B cell (primary cell): ENCODE results near the gene ATG2A. TPM values are rescaled to one million over a fixed set of nuclear protein-coding genes. Genes with fewer than 3 reads are reported as not detected.

ENCODE experiments used
- ATAC-seq: fragments of 200-7000 bp; cut with Tn5 transposase; one replicate; pipeline ENCODE4 v1.10.0; 2021; ENCODE audit warnings: low read depth, mild to moderate bottlenecking, moderate number of reproducible peaks, moderate library complexity
- CTCF ChIA-PET: fragments of 350-600 bp; sonication (Branson Sonifier 250); formaldehyde crosslinking; loops from one replicate; lab custom pipeline; 2021; ENCODE audit warnings: antibody characterized with exemption, inconsistent platforms; lab: Charles Lee
- POLR2A ChIA-PET: fragments of 350-600 bp; sonication (Branson Sonifier 250); formaldehyde crosslinking; loops from one replicate; lab custom pipeline; 2021; ENCODE audit warnings: antibody characterized with exemption; lab: Charles Lee
- DNase-seq: peaks from one replicate; pipeline ENCODE4 v3.0.0; 2013
- H2AFZ ChIP-seq: 2 replicates; pipeline ENCODE4 v1.6.1; 2012; ENCODE audit warnings: mild to moderate bottlenecking, low read depth, low read length; ENCODE audit not compliant: insufficient read depth, poor library complexity, severe bottlenecking
- H3K27ac ChIP-seq, 2 donors: 1 replicate in 1 of 2; 2 replicates in 1 of 2; pipeline ENCODE4 v1.5.1; 2012 to 2013; ENCODE audit warnings: low read length in 2 of 2, mild to moderate bottlenecking in 2 of 2, moderate library complexity in 1 of 2
- H3K27me3 ChIP-seq, 4 experiments: fragments of 200-600 bp in 1 of 4; sonication (generic) in 1 of 4; replicated peaks in 1 of 4; 1 replicate in 2 of 4; 2 replicates in 2 of 4; pipeline versions ENCODE4 v1.6.1 to v1.7.0; 2013 to 2016; ENCODE audit warnings: low read length in 3 of 4, mild to moderate bottlenecking in 2 of 4, mixed read lengths in 1 of 4, moderate library complexity in 1 of 4; ENCODE audit not compliant: insufficient read depth in 4 of 4, control insufficient read depth in 3 of 4; ENCODE audit errors: control extremely low read depth in 1 of 4
- H3K36me3 ChIP-seq, 2 experiments: replicated peaks in 1 of 2; 1 replicate in 1 of 2; 2 replicates in 1 of 2; pipeline versions ENCODE4 v1.6.1 to v1.7.1; 2013; ENCODE audit warnings: low read length in 1 of 2; ENCODE audit not compliant: insufficient read depth in 2 of 2, control insufficient read depth in 1 of 2; ENCODE audit errors: control extremely low read depth in 1 of 2, extremely low read depth in 1 of 2
- H3K4me1 ChIP-seq, 2 donors: fragments of 200-600 bp in 1 of 2; sonication (generic) in 1 of 2; 1 replicate in 1 of 2; 2 replicates in 1 of 2; pipeline versions ENCODE4 v1.5.1 to v1.6.1; 2013 to 2017; ENCODE audit warnings: low read length in 2 of 2; ENCODE audit not compliant: control insufficient read depth in 2 of 2, insufficient read depth in 2 of 2
- H3K4me2 ChIP-seq: replicated peaks from 2 replicates; pipeline ENCODE3; 2012; ENCODE audit warnings: mild to moderate bottlenecking, low read depth, low read length; ENCODE audit not compliant: poor library complexity, severe bottlenecking
- H3K4me3 ChIP-seq, 5 experiments: fragments of 200-600 bp in 1 of 5; sonication (generic) in 1 of 5; 1 replicate in 3 of 5; 2 replicates in 2 of 5; pipeline versions ENCODE4 v1.5.1 to v1.7.0; 2011 to 2016; ENCODE audit warnings: low read length in 4 of 5, mild to moderate bottlenecking in 4 of 5, low read depth in 2 of 5, control low read depth in 1 of 5, moderate library complexity in 1 of 5; ENCODE audit not compliant: insufficient read depth in 1 of 5; ENCODE audit errors: control extremely low read depth in 1 of 5, extremely low read depth in 1 of 5
- H3K79me2 ChIP-seq: fragments of 200-600 bp; sonication (generic); one replicate; pipeline ENCODE4 v1.6.0; 2016; ENCODE audit warnings: low read length; ENCODE audit not compliant: control insufficient read depth, insufficient read depth
- H3K9ac ChIP-seq: fragments of 200-600 bp; sonication (generic); 2 replicates; pipeline ENCODE4 v1.6.1; 2017; ENCODE audit warnings: mild to moderate bottlenecking, low read length, moderate library complexity
- H3K9me3 ChIP-seq, 3 donors: one replicate each; pipeline versions ENCODE4 v1.6.1 to v1.7.1; 2013; ENCODE audit warnings: low read length in 2 of 3; ENCODE audit not compliant: control insufficient read depth in 2 of 3, insufficient read depth in 1 of 3; ENCODE audit errors: control extremely low read depth in 1 of 3
- H4K20me1 ChIP-seq: 2 replicates; pipeline ENCODE4 v1.6.0; 2012; ENCODE audit warnings: mild to moderate bottlenecking, low read length; ENCODE audit not compliant: insufficient read depth, control insufficient read depth, poor library complexity, severe bottlenecking
- H3K27ac Mint-ChIP-seq: one replicate; pipeline ENCODE4 v1.8.0; 2021; ENCODE audit warnings: mixed read lengths
- H3K27me3 Mint-ChIP-seq: one replicate; pipeline ENCODE4 v1.8.0; 2021; ENCODE audit warnings: mixed read lengths
- H3K4me1 Mint-ChIP-seq: one replicate; pipeline ENCODE4 v1.8.0; 2021; ENCODE audit warnings: mixed read lengths
- H3K4me3 Mint-ChIP-seq: one replicate; pipeline ENCODE4 v1.8.0; 2021; ENCODE audit warnings: mixed read lengths
- H3K9me3 Mint-ChIP-seq: one replicate; pipeline ENCODE4 v1.8.0; 2022; ENCODE audit warnings: mixed read lengths; ENCODE audit not compliant: insufficient read depth
- EZH2 ChIP-seq: IDR thresholded peaks from 2 replicates; pipeline ENCODE4 v1.6.1; 2012; ENCODE audit warnings: borderline replicate concordance, low read depth, mild to moderate bottlenecking, moderate library complexity, low read length; ENCODE audit not compliant: insufficient read depth, poor library complexity, severe bottlenecking
- WGBS: methylation state at CpG from one replicate; pipeline ENCODE4 v1.1.5; 2013; ENCODE audit warnings: missing lambda C conversion rate; ENCODE audit not compliant: insufficient coverage; 5-methylcytosine and 5-hydroxymethylcytosine counted together
- intact Hi-C: fragments of 100-400 bp; cut with micrococcal nuclease; formaldehyde crosslinking; loops from one replicate; pipeline ENCODE4 v1.10.0; 2022
- polyA plus RNA-seq: library from polyadenylated mRNA; depleted of rRNA; stranded (reverse); fragments of >200 nt; gene quantifications from 2 replicates; pipeline ENCODE4 v1.2.3, GENCODE V29; 2012
- total RNA-seq, 2 donors: library from RNA; stranded (reverse); fragments of 120-200 nt in 1 of 2; gene quantifications; 1 replicate in 1 of 2; 2 replicates in 1 of 2; pipeline versions ENCODE4 v1.2.3 to v1.2.4, GENCODE V29; 2013 to 2022
- TF ChIP-seq, protein P1 (sequence below): fragments of 200-600 bp; IDR thresholded peaks from one replicate; pipeline ENCODE4 v1.8.0; 2022; ENCODE audit warnings: antibody characterized with exemption, mild to moderate bottlenecking

Gene ATG2A
- total and polyA plus RNA-seq, 2 donors (not counting 1 experiment from before 2014, with no cell fraction given) = 24.3 to 38.6 TPM

DNA sequence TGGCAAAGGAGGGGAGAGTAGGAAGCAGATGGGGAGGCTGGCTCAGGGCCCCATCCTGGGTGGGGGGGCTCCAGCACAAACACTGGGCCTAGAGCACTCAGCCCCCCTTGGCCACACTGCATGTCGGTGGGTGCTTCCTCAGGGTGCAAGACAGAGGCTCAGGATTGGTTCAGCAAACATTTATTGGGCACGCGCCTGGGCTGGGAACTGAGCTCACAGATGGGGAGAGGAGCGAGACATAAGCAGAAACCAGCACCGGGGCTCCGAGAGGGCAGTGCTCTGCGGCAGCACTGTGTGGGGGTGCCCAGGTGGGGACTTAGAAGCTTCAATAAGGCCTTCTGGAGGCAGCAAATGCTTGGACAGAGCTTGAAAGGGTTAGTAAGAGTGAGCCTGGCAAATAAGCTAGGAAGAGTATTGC lies 26.5 kb downstream of the ATG2A start:
- intact Hi-C loops = no loop called here
- Histone ChIP-seq H2AFZ (no peak overlapping the region), H3K27ac (no peak overlapping the region), H3K36me3 (peaks cover 0 to 4% of the 10 kb centered on the region in 2 experiments), H3K4me3 (no peak overlapping the region), H4K20me1 (no peaks in the 10 kb centered on the region), H3K9ac (no peak overlapping the region), H3K4me1 (peaks cover 39 to 49% of the 10 kb centered on the region in 2 donors), H3K4me2 (no peak overlapping the region), H3K27me3 (no peaks in the 10 kb centered on the region), H3K79me2 (peaks cover 11% of the 10 kb centered on the region), H3K9me3 (no peaks in the 10 kb centered on the region)
- ChIA-PET POLR2A (interaction anchor here (0.6 to 6.9 kb wide), 3 partner anchors 10 to 104 kb away, joined by 3 to 39 read pairs (median 4); no protein-coding TSS in a partner anchor), CTCF (interaction anchor here (1.7 to 30.2 kb wide), 3 partner anchors 8 to 34 kb away, joined by 5 to 1254 read pairs (median 7); partner anchors contain the start of genes CDC42BPG and EHD1)
- Mint-ChIP-seq H3K27me3 (no peaks in the 10 kb centered on the region), H3K9me3 (no peaks in the 10 kb centered on the region), H3K27ac (no peak overlapping the region), H3K4me3 (no peak overlapping the region), H3K4me1 (peaks cover 36% of the 10 kb centered on the region)
- TF ChIP-seq, protein P1, sequence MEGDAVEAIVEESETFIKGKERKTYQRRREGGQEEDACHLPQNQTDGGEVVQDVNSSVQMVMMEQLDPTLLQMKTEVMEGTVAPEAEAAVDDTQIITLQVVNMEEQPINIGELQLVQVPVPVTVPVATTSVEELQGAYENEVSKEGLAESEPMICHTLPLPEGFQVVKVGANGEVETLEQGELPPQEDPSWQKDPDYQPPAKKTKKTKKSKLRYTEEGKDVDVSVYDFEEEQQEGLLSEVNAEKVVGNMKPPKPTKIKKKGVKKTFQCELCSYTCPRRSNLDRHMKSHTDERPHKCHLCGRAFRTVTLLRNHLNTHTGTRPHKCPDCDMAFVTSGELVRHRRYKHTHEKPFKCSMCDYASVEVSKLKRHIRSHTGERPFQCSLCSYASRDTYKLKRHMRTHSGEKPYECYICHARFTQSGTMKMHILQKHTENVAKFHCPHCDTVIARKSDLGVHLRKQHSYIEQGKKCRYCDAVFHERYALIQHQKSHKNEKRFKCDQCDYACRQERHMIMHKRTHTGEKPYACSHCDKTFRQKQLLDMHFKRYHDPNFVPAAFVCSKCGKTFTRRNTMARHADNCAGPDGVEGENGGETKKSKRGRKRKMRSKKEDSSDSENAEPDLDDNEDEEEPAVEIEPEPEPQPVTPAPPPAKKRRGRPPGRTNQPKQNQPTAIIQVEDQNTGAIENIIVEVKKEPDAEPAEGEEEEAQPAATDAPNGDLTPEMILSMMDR = no peak
- no peak for TF ChIP-seq EZH2
- WGBS = 98% methylated on average over 7 of the region's 7 CpGs
- no peak for ATAC-seq
- no peak for DNase-seq

DNA sequence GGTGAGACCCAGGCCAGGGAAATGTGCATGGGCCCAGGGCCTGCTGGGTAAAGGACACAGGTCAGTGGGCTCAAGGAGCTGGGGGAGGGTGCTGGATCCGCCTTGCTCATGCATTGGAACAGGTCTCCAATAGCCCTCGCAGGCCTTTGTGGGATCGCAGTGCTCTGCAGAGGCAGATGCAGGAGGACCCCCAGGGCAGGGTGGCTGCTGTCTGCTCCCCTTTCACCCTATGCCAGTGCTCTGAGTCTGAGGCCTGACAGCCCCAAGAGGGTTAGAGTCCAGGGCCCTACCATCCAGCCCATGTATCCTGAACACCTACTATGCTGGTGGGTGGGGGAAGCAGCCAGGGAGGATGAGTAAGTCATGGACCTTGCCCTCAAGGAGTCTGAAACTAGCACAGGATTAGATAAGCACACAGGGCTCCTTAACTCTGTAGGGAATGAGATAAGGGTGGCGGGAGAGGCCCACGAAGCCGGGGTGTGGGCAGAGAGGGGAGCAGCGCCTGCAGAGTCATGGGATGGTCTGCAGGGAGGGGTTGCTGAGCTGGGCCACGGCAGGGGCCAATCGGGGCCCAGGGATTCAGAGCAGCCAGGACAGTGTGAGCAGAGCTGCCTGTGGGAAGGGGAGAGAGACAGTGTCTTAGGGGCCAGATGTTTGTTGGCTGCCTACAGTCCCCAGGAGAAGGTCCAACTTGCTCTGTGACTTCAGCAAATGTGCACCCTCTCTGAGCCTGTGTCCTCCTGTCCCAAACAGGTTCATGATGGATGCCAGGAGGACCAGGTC lies 28.1 kb downstream of the ATG2A start:
- Histone ChIP-seq H3K36me3 (no peaks in the 10 kb centered on the region), H3K9ac (no peak overlapping the region), H2AFZ (no peak overlapping the region), H3K27me3 (no peaks in the 10 kb centered on the region), H3K4me3 (no peak overlapping the region), H3K79me2 (peaks cover 11% of the 10 kb centered on the region), H3K27ac (no peak overlapping the region), H4K20me1 (no peaks in the 10 kb centered on the region), H3K4me1 (peaks cover 35 to 43% of the 10 kb centered on the region in 2 donors), H3K4me2 (peak overlapping the region; percentile 83), H3K9me3 (no peaks in the 10 kb centered on the region)
- Mint-ChIP-seq H3K4me3 (no peak overlapping the region), H3K27me3 (no peaks in the 10 kb centered on the region), H3K9me3 (no peaks in the 10 kb centered on the region), H3K27ac (peak overlapping the region; percentile 41), H3K4me1 (peaks cover 36% of the 10 kb centered on the region)
- CTCF ChIA-PET = interaction anchor here (0.9 to 30.2 kb wide), 6 partner anchors 13 to 125 kb away, joined by 3 to 1254 read pairs (median 8); partner anchors contain the start of genes ARL2, CDC42BPG and EHD1
- no peak for TF ChIP-seq EZH2
- TF ChIP-seq, protein P1 = no peak
- ATAC-seq = no peak
- no peak for DNase-seq
- POLR2A ChIA-PET = interaction anchor here (0.6 to 5.0 kb wide), 5 partner anchors 11 to 1055 kb away, joined by 4 to 43 read pairs (median 7); partner anchors contain the start of gene EHD1
- intact Hi-C loops = loop anchor here (1.0 to 2.0 kb wide), 3 partner anchors 9 to 78 kb away; partner anchors contain the start of gene MEN1
- 82% methylated on average over 9 of the region's 9 CpGs for WGBS
